Measurements from ENCODE around the gene MXRA8.

MXRA8 gene

GRCh38 chr1:1314237-1314586 is 44.1 kb downstream of the MXRA8 start:
- H3K4me3 ChIP-seq (ENCODE audit: low read depth in 1 of 2, low read length in 2 of 2), result no peak overlapping the region
- H3K36me3 ChIP-seq (ENCODE audit: insufficient read depth, low read length), result peaks cover 85% of the 10 kb centered on the region

GRCh38 chr1:1313500-1314236 is 44.7 kb downstream of the MXRA8 start:
- H4K20me1 ChIP-seq (ENCODE audit: insufficient read depth, low read length), result peaks cover 61% of the 10 kb centered on the region
- no peaks in the 10 kb centered on the region for H3K27me3 ChIP-seq (ENCODE audit: insufficient read depth, low read length, poor library complexity)
- no peak for DNase-seq
- TF ChIP-seq EZH2 (IDR thresholded peaks at IDR 0.05; ENCODE audit: borderline replicate concordance, low read depth, low read length, severe bottlenecking), result no peak
- TF ChIP-seq CTCF (IDR thresholded peaks at IDR 0.05; ENCODE audit: borderline replicate concordance, extremely low read depth, low read length, poor library complexity, severe bottlenecking), result no peak
- no peak overlapping the region for H3K4me3 ChIP-seq (ENCODE audit: low read depth in 1 of 2, low read length in 2 of 2)
- no peak overlapping the region for H3K27ac ChIP-seq (ENCODE audit: low read length)
- H3K4me2 ChIP-seq (ENCODE audit: insufficient read depth, low read length), result no peak overlapping the region
- no peak overlapping the region for H2AFZ ChIP-seq (ENCODE audit: low read depth, low read length)
- no peaks in the 10 kb centered on the region for H3K9me3 ChIP-seq (ENCODE audit: insufficient read depth, low read length, severe bottlenecking)
- H3K79me2 ChIP-seq (ENCODE audit: insufficient read depth, low read length), result peaks cover 69% of the 10 kb centered on the region
- peaks cover 20% of the 10 kb centered on the region for H3K4me1 ChIP-seq (ENCODE audit: insufficient read depth, low read length)
- H3K9ac ChIP-seq (ENCODE audit: low read depth, low read length), result no peak overlapping the region
- no peak for ATAC-seq (ENCODE audit: insufficient read depth, low read depth)
- H3K36me3 ChIP-seq (ENCODE audit: insufficient read depth, low read length), result peaks cover 85% of the 10 kb centered on the region

More at GRCh38 chr1:1314237-1314586, 44.1 kb downstream of the MXRA8 start:
- peaks cover 69% of the 10 kb centered on the region for H3K79me2 ChIP-seq (ENCODE audit: insufficient read depth, low read length)
- H3K27ac ChIP-seq (ENCODE audit: low read length), result no peak overlapping the region
- ATAC-seq (ENCODE audit: insufficient read depth, low read depth), result no peak
- peaks cover 16% of the 10 kb centered on the region for H3K4me1 ChIP-seq (ENCODE audit: insufficient read depth, low read length)
- H4K20me1 ChIP-seq (ENCODE audit: insufficient read depth, low read length), result peaks cover 66% of the 10 kb centered on the region
- no peak overlapping the region for H3K4me2 ChIP-seq (ENCODE audit: insufficient read depth, low read length)
- no peak for TF ChIP-seq CTCF (IDR thresholded peaks at IDR 0.05; ENCODE audit: borderline replicate concordance, extremely low read depth, low read length, poor library complexity, severe bottlenecking)
- no peak for TF ChIP-seq EZH2 (IDR thresholded peaks at IDR 0.05; ENCODE audit: borderline replicate concordance, low read depth, low read length, severe bottlenecking)
- H3K9me3 ChIP-seq (ENCODE audit: insufficient read depth, low read length, severe bottlenecking), result no peaks in the 10 kb centered on the region
- H3K9ac ChIP-seq (ENCODE audit: low read depth, low read length), result no peak overlapping the region
- no peak for DNase-seq
- H3K27me3 ChIP-seq (ENCODE audit: insufficient read depth, low read length, poor library complexity), result no peaks in the 10 kb centered on the region
- no peak overlapping the region for H2AFZ ChIP-seq (ENCODE audit: low read depth, low read length)

- Histone ChIP-seq H3K79me2 (ENCODE audit: insufficient read depth, low read length) (peaks cover 65% of the 10 kb centered on the region), H3K36me3 (ENCODE audit: insufficient read depth, low read length) (peaks cover 78% of the 10 kb centered on the region), H4K20me1 (ENCODE audit: insufficient read depth, low read length) (peaks cover 55% of the 10 kb centered on the region), H3K9me3 (ENCODE audit: insufficient read depth, low read length, severe bottlenecking) (no peaks in the 10 kb centered on the region), H3K27ac (ENCODE audit: low read length) (no peak overlapping the region), H3K27me3 (ENCODE audit: insufficient read depth, low read length, poor library complexity) (no peaks in the 10 kb centered on the region), H2AFZ (ENCODE audit: low read depth, low read length) (no peak overlapping the region), H3K4me3 (ENCODE audit: low read depth in 1 of 2, low read length in 2 of 2) (no peak overlapping the region), H3K4me2 (ENCODE audit: insufficient read depth, low read length) (no peak overlapping the region), H3K9ac (ENCODE audit: low read depth, low read length) (no peak overlapping the region), H3K4me1 (ENCODE audit: insufficient read depth, low read length) (peaks cover 20% of the 10 kb centered on the region)
- no peak for DNase-seq
- no peak for TF ChIP-seq CTCF (IDR thresholded peaks at IDR 0.05; ENCODE audit: borderline replicate concordance, extremely low read depth, low read length, poor library complexity, severe bottlenecking)
- no peak for TF ChIP-seq EZH2 (IDR thresholded peaks at IDR 0.05; ENCODE audit: borderline replicate concordance, low read depth, low read length, severe bottlenecking)
- ATAC-seq (ENCODE audit: insufficient read depth, low read depth), result no peak
Observed at GRCh38 chr1:1312450-1313314, 45.7 kb downstream of the MXRA8 start.

Data from DND-41 (cell line).